GM23248 (cell line): ENCODE results near the gene STRA6. TPM values are rescaled to one million over a fixed set of nuclear protein-coding genes. Genes with fewer than 3 reads are reported as not detected.

Experiments used
- DNase-seq: peaks from one replicate; pipeline ENCODE4 v3.0.0-alpha.2; 2015
- H2AFZ ChIP-seq: fragments of 200-600 bp; sonication (generic); 2 replicates; pipeline ENCODE4 v1.6.1; 2016; ENCODE audit warnings: antibody characterized with exemption
- H3F3A ChIP-seq: fragments of 200-600 bp; sonication (generic); 2 replicates; pipeline ENCODE4 v1.6.1; 2016; ENCODE audit warnings: mild to moderate bottlenecking, antibody characterized with exemption, mixed run types; ENCODE audit not compliant: insufficient read depth
- H3K27ac ChIP-seq: fragments of 200-600 bp; sonication (generic); 2 replicates; pipeline ENCODE4 v1.5.1; 2016; ENCODE audit warnings: mild to moderate bottlenecking
- H3K27me3 ChIP-seq: fragments of 200-600 bp; sonication (generic); replicated peaks from 2 replicates; pipeline ENCODE4 v1.6.1; 2016; ENCODE audit warnings: mild to moderate bottlenecking; ENCODE audit not compliant: insufficient read depth
- H3K36me3 ChIP-seq: fragments of 200-600 bp; sonication (generic); 2 replicates; pipeline ENCODE4 v1.6.1; 2016; ENCODE audit warnings: low read depth, mild to moderate bottlenecking
- H3K4me1 ChIP-seq: fragments of 200-600 bp; sonication (generic); 2 replicates; pipeline ENCODE4 v1.6.1; 2016; ENCODE audit warnings: mild to moderate bottlenecking; ENCODE audit not compliant: insufficient read depth
- H3K4me2 ChIP-seq: fragments of 200-600 bp; sonication (generic); one replicate; pipeline ENCODE4 v1.6.1; 2016; ENCODE audit warnings: mild to moderate bottlenecking; ENCODE audit not compliant: unreplicated experiment
- H3K4me3 ChIP-seq: fragments of 200-600 bp; sonication (generic); 2 replicates; pipeline ENCODE4 v1.5.1; 2016; ENCODE audit warnings: mild to moderate bottlenecking
- H3K79me2 ChIP-seq: fragments of 200-600 bp; sonication (generic); 2 replicates; pipeline ENCODE4 v1.6.1; 2016; ENCODE audit warnings: mild to moderate bottlenecking; ENCODE audit not compliant: insufficient read depth
- H3K9ac ChIP-seq: fragments of 200-600 bp; sonication (generic); 2 replicates; pipeline ENCODE4 v1.6.1; 2016; ENCODE audit warnings: mild to moderate bottlenecking
- H3K9me2 ChIP-seq: fragments of 200-600 bp; sonication (generic); 2 replicates; pipeline ENCODE4 v1.6.1; 2016; ENCODE audit warnings: mixed run types, mild to moderate bottlenecking, moderate library complexity; ENCODE audit not compliant: insufficient read depth
- H3K9me3 ChIP-seq: fragments of 200-600 bp; sonication (generic); one replicate; pipeline ENCODE4 v1.6.1; 2017; ENCODE audit warnings: low read depth
- H4K20me1 ChIP-seq: fragments of 200-600 bp; sonication (generic); 2 replicates; pipeline ENCODE4 v1.6.0; 2016; ENCODE audit not compliant: insufficient read depth
- EZH2 ChIP-seq: fragments of 200-600 bp; sonication (generic); IDR thresholded peaks from 2 replicates; pipeline ENCODE4 v1.6.1; 2018; ENCODE audit warnings: antibody characterized with exemption, mild to moderate bottlenecking; ENCODE audit not compliant: insufficient read depth, poor library complexity, severe bottlenecking
- EZH2phosphoT487 ChIP-seq: fragments of 200-600 bp; sonication (generic); IDR thresholded peaks from 2 replicates; pipeline ENCODE4 v1.6.1; 2018; ENCODE audit warnings: antibody characterized with exemption, moderate library complexity, mild to moderate bottlenecking, low read depth; ENCODE audit not compliant: insufficient read depth
- WGBS, 2 experiments: methylation state at CpG; one replicate each; pipeline ENCODE4 v1.1.6; 2015 to 2017; ENCODE audit warnings: low lambda C conversion rate in 2 of 2, low coverage in 1 of 2; ENCODE audit errors: missing lambda C conversion rate in 2 of 2; 5-methylcytosine and 5-hydroxymethylcytosine counted together
- in situ Hi-C: fragments of 300-500 bp; cut with MboI; formaldehyde crosslinking; loops from 2 replicates; pipeline ENCODE4 v1.15.0; 2020
- polyA plus RNA-seq: library from polyadenylated mRNA; unstranded; fragments of >200 nt; fragmentation: Nextera tagmentation; extraction: Ambion mirVana; gene quantifications from 2 replicates; pipeline ENCODE4 v1.2.1, GENCODE V29; 2016
- total RNA-seq: library from RNA; depleted of rRNA; stranded (reverse); fragments of >200 nt; shearing (Covaris generic); gene quantifications from 2 replicates; pipeline ENCODE4 v1.2.3, GENCODE V29; 2014

STRA6 gene
- total and polyA plus RNA-seq, 2 experiments from 2014 or later: not detected

DNA sequence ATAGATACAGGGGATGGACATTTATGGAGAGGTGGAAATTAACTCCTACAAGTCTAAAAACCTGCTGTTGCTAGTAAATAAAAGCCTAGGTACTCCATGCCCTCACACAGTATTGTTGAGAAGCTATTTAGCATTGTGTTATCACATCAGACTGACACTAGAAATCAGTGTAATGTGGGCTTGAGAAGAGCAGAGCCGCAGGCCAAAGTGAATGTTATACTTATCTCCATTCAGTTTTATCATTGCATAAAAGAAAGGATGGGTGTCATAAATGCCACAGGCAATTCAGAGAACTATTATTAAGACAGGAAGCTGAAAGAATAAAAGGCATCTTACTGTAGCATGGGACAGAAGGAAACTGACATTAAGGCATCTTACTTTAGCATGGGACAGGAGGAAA is 42.8 kb downstream of the STRA6 start:
- Histone ChIP-seq H3K9ac (no peak overlapping the region), H4K20me1 (no peaks in the 10 kb centered on the region), H3K4me2 (no peak overlapping the region), H3K36me3 (no peaks in the 10 kb centered on the region), H3K9me2 (no peaks in the 10 kb centered on the region), H3K27ac (no peak overlapping the region), H3K9me3 (no peaks in the 10 kb centered on the region), H3K27me3 (no peaks in the 10 kb centered on the region), H3K4me1 (no peaks in the 10 kb centered on the region), H2AFZ (no peak overlapping the region), H3F3A (no peaks in the 10 kb centered on the region), H3K79me2 (no peaks in the 10 kb centered on the region), H3K4me3 (no peak overlapping the region)
- in situ Hi-C loops: no loop called here
- WGBS, 2 experiments: 91 to 100% methylated on average over 1 of the region's 1 CpG
- no peak for DNase-seq
- TF ChIP-seq EZH2: no peak
- TF ChIP-seq EZH2phosphoT487: no peak

DNA sequence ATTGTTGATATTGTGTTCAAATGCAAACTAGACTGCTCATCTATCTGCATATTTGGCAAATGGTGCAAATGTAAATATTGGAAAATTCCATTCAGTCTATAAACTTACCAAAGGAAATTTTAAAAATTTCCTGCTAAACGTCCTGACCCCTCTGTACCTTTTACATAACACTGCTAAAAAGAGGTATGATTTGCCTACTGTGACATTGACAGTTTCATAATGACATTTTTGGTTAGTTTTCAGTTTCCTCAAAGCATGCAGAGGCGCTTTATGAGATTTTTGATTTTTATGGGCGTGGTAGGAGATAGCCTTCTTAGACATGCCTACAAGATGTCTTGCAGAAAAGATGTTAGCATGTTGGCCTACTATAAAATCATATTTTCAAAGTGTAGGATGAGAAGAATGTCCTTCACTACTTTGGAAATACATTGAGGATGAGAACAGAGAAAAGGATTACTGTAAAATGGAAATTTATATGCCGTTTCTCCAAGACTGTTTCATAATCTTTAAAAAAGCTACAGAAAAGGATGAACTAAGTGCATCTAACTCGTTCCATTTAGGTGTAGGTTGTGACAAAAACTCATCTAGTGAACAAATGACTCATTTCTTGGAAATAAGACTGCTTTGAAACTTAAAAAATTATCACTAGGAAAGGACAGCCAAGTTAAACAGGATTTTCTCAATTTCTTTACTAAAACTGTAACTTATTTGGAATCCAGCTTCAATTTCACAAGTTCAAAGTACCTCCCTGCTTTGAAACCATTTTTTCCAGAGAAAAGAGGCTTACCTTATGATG is 43.5 kb downstream of the STRA6 start:
- no peaks in the 10 kb centered on the region for H3K79me2 ChIP-seq
- H3K27me3 ChIP-seq: no peaks in the 10 kb centered on the region
- no peaks in the 10 kb centered on the region for H3K4me1 ChIP-seq
- no peak overlapping the region for H3K9ac ChIP-seq
- H3K36me3 ChIP-seq: no peaks in the 10 kb centered on the region
- in situ Hi-C loops: no loop called here
- no peaks in the 10 kb centered on the region for H3K9me3 ChIP-seq
- H3K4me3 ChIP-seq: no peak overlapping the region
- H3F3A ChIP-seq: no peaks in the 10 kb centered on the region
- WGBS, 2 experiments: 71 to 73% methylated on average over 5 of the region's 5 CpGs
- no peaks in the 10 kb centered on the region for H3K9me2 ChIP-seq
- H3K4me2 ChIP-seq: no peak overlapping the region
- H3K27ac ChIP-seq: no peak overlapping the region
- H4K20me1 ChIP-seq: no peaks in the 10 kb centered on the region
- no peak for TF ChIP-seq EZH2phosphoT487
- DNase-seq: no peak
- no peak overlapping the region for H2AFZ ChIP-seq

DNA sequence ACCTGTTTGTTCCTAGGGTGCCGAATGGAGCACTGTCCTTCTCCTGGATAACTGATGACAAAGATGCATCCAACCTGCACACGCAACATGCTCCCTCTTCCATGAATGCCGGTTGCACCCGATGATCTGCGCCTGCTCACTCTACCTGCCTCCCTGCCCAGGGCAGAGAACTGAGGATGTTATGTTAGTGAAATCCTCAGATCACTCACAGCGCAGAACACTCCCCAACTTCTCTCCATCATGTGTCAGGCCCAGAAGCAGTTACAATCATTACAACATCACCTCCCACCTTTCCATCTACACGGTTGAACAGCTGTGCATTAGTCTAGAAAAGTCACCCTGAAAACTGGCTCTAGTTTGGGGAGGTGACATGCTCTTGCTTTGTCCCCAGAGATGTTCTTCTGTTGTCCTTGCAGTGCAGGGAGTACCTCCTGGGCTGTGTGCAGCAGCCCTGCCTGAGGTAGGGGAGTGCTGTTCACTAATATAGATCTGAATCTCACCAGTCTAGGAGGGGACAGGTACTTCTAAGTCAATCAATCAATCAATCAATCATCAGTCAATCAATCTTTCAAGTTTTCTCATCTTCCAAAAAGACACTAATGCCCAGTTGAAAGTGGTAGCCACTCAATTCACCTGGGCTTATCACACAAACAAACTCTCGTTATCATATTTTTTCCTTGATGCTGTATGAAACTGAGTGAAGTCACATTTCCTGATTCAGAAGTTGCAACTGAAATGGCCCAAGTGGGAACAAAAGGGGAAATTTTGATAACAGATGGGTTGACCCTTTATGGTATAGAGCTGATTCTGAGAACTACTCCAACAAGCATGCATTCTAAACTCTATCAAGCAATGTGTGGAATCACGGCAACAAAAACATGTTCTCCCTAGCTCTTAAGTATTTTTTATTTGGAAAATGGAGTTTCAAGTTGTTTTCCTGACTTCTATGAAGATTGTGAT is 44.4 kb downstream of the STRA6 start:
- Histone ChIP-seq H3K9ac (no peak overlapping the region), H3K27ac (no peak overlapping the region), H3K9me2 (no peaks in the 10 kb centered on the region), H3F3A (no peaks in the 10 kb centered on the region), H3K27me3 (no peaks in the 10 kb centered on the region), H3K9me3 (no peaks in the 10 kb centered on the region), H4K20me1 (no peaks in the 10 kb centered on the region), H3K4me1 (no peaks in the 10 kb centered on the region), H3K4me3 (no peak overlapping the region), H3K36me3 (no peaks in the 10 kb centered on the region), H2AFZ (no peak overlapping the region), H3K4me2 (no peak overlapping the region), H3K79me2 (no peaks in the 10 kb centered on the region)
- no peak for DNase-seq
- in situ Hi-C loops: no loop called here
- WGBS, 2 experiments: 83 to 86% methylated on average over 9 of the region's 9 CpGs
- TF ChIP-seq EZH2phosphoT487 (no peak), EZH2 (no peak)

DNA sequence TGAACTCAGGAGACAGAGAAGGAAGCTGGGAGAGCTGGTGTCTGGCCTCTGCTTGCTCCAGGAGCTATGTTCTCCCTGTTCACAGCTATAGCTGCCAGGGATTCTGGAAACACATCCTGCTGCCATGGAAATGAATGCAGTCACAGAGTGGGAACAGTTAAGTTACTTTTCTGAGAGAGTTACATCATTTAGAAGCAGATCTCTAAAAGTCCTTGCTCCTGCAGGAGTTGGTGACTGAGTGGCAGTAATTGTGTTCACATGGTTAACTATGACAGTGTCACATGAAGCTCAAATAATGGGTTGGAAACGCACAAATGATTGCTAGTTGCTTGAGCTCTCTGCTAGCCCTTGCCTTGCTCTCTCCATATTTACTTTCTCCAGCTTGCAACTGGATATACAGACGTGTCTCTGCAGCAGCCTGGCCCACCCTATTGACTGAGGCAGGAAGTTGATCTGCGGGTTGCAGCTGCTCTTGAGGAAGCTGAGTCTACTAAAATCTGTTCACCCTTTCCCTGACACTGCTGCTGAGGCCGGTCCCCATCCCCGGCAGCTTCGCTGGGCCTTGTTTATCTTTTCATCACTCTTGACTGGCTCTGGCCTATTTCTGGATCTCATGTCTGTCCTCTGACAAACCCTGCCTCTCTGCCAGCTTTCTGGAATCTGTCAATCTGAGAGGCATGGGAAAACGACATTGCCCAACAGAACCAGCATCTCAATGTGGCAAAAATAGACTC is 45.7 kb downstream of the STRA6 start:
- no peak overlapping the region for H3K4me3 ChIP-seq
- H3K4me2 ChIP-seq: no peak overlapping the region
- no peaks in the 10 kb centered on the region for H3K9me3 ChIP-seq
- H3F3A ChIP-seq: no peaks in the 10 kb centered on the region
- no peaks in the 10 kb centered on the region for H4K20me1 ChIP-seq
- in situ Hi-C loops: no loop called here
- no peak overlapping the region for H3K27ac ChIP-seq
- no peaks in the 10 kb centered on the region for H3K9me2 ChIP-seq
- no peaks in the 10 kb centered on the region for H3K4me1 ChIP-seq
- no peak overlapping the region for H2AFZ ChIP-seq
- no peaks in the 10 kb centered on the region for H3K79me2 ChIP-seq
- H3K27me3 ChIP-seq: no peaks in the 10 kb centered on the region
- H3K36me3 ChIP-seq: no peaks in the 10 kb centered on the region
- no peak overlapping the region for H3K9ac ChIP-seq
- 35 to 38% methylated on average over 7 of the region's 7 CpGs for WGBS, 2 experiments
- TF ChIP-seq EZH2phosphoT487 (no peak), EZH2 (no peak)
- peak; percentile 45 for DNase-seq
